ENCODE data around the gene GHR.

GHR gene

GRCh38 chr5:42500003-42500599 lies 76.9 kb downstream of the GHR start:
- Histone ChIP-seq H3K36me3 (ENCODE audit: control insufficient read depth, insufficient read depth, low read length) (no peaks in the 10 kb centered on the region), H3K27me3 (ENCODE audit: control insufficient read depth, insufficient read depth, low read length) (no peaks in the 10 kb centered on the region), H3K4me1 (ENCODE audit: control insufficient read depth, insufficient read depth, low read length) (no peaks in the 10 kb centered on the region), H3K9me3 (ENCODE audit: control insufficient read depth, low read length) (no peaks in the 10 kb centered on the region), H3K4me3 (ENCODE audit: low read length) (no peak overlapping the region), H3K9ac (ENCODE audit: low read length) (no peak overlapping the region)

- Histone ChIP-seq H3K4me1 (ENCODE audit: control insufficient read depth, insufficient read depth, low read length) (no peaks in the 10 kb centered on the region), H3K36me3 (ENCODE audit: control insufficient read depth, insufficient read depth, low read length) (no peaks in the 10 kb centered on the region), H3K27me3 (ENCODE audit: control insufficient read depth, insufficient read depth, low read length) (no peaks in the 10 kb centered on the region), H3K4me3 (ENCODE audit: low read length) (no peak overlapping the region), H3K9ac (ENCODE audit: low read length) (no peak overlapping the region), H3K9me3 (ENCODE audit: control insufficient read depth, low read length) (no peaks in the 10 kb centered on the region)
These were observed 79.6 kb downstream of the GHR start for GRCh38 chr5:42502613-42503470.

GRCh38 chr5:42506662-42507061 lies 83.4 kb downstream of the GHR start:
- Histone ChIP-seq H3K4me1 (ENCODE audit: control insufficient read depth, insufficient read depth, low read length) (no peaks in the 10 kb centered on the region), H3K27me3 (ENCODE audit: control insufficient read depth, insufficient read depth, low read length) (no peaks in the 10 kb centered on the region), H3K4me3 (ENCODE audit: low read length) (no peak overlapping the region), H3K9ac (ENCODE audit: low read length) (no peak overlapping the region), H3K9me3 (ENCODE audit: control insufficient read depth, low read length) (no peaks in the 10 kb centered on the region), H3K36me3 (ENCODE audit: control insufficient read depth, insufficient read depth, low read length) (no peaks in the 10 kb centered on the region)

GRCh38 chr5:42507451-42508097 lies 84.3 kb downstream of the GHR start:
- Histone ChIP-seq H3K27me3 (ENCODE audit: control insufficient read depth, insufficient read depth, low read length) (no peaks in the 10 kb centered on the region), H3K36me3 (ENCODE audit: control insufficient read depth, insufficient read depth, low read length) (no peaks in the 10 kb centered on the region), H3K4me3 (ENCODE audit: low read length) (no peak overlapping the region), H3K9me3 (ENCODE audit: control insufficient read depth, low read length) (no peaks in the 10 kb centered on the region), H3K4me1 (ENCODE audit: control insufficient read depth, insufficient read depth, low read length) (no peaks in the 10 kb centered on the region), H3K9ac (ENCODE audit: low read length) (no peak overlapping the region)

- no peak overlapping the region for H3K4me3 ChIP-seq (ENCODE audit: low read length)
- no peaks in the 10 kb centered on the region for H3K4me1 ChIP-seq (ENCODE audit: control insufficient read depth, insufficient read depth, low read length)
- no peak overlapping the region for H3K9ac ChIP-seq (ENCODE audit: low read length)
- H3K27me3 ChIP-seq (ENCODE audit: control insufficient read depth, insufficient read depth, low read length): no peaks in the 10 kb centered on the region
- H3K36me3 ChIP-seq (ENCODE audit: control insufficient read depth, insufficient read depth, low read length): no peaks in the 10 kb centered on the region
- H3K9me3 ChIP-seq (ENCODE audit: control insufficient read depth, low read length): no peaks in the 10 kb centered on the region
These were observed 90.0 kb downstream of the GHR start for GRCh38 chr5:42513246-42513645.

- Histone ChIP-seq H3K4me1 (ENCODE audit: control insufficient read depth, insufficient read depth, low read length) (no peaks in the 10 kb centered on the region), H3K36me3 (ENCODE audit: control insufficient read depth, insufficient read depth, low read length) (no peaks in the 10 kb centered on the region), H3K9me3 (ENCODE audit: control insufficient read depth, low read length) (no peaks in the 10 kb centered on the region), H3K27me3 (ENCODE audit: control insufficient read depth, insufficient read depth, low read length) (no peaks in the 10 kb centered on the region), H3K9ac (ENCODE audit: low read length) (no peak overlapping the region), H3K4me3 (ENCODE audit: low read length) (no peak overlapping the region)
These were observed 91.5 kb downstream of the GHR start for GRCh38 chr5:42514754-42515153.

- Histone ChIP-seq H3K4me3 (ENCODE audit: low read length) (no peak overlapping the region), H3K4me1 (ENCODE audit: control insufficient read depth, insufficient read depth, low read length) (no peaks in the 10 kb centered on the region), H3K9ac (ENCODE audit: low read length) (no peak overlapping the region), H3K9me3 (ENCODE audit: control insufficient read depth, low read length) (no peaks in the 10 kb centered on the region), H3K36me3 (ENCODE audit: control insufficient read depth, insufficient read depth, low read length) (no peaks in the 10 kb centered on the region), H3K27me3 (ENCODE audit: control insufficient read depth, insufficient read depth, low read length) (no peaks in the 10 kb centered on the region)
These were observed 92.3 kb downstream of the GHR start for GRCh38 chr5:42515504-42515903.

- Histone ChIP-seq H3K9me3 (ENCODE audit: control insufficient read depth, low read length) (no peaks in the 10 kb centered on the region), H3K27me3 (ENCODE audit: control insufficient read depth, insufficient read depth, low read length) (no peaks in the 10 kb centered on the region), H3K4me1 (ENCODE audit: control insufficient read depth, insufficient read depth, low read length) (no peaks in the 10 kb centered on the region), H3K36me3 (ENCODE audit: control insufficient read depth, insufficient read depth, low read length) (no peaks in the 10 kb centered on the region), H3K9ac (ENCODE audit: low read length) (no peak overlapping the region), H3K4me3 (ENCODE audit: low read length) (no peak overlapping the region)
These were observed 93.2 kb downstream of the GHR start for GRCh38 chr5:42516282-42517042.

GRCh38 chr5:42517164-42517563 lies 93.9 kb downstream of the GHR start:
- Histone ChIP-seq H3K9ac (ENCODE audit: low read length) (no peak overlapping the region), H3K9me3 (ENCODE audit: control insufficient read depth, low read length) (no peaks in the 10 kb centered on the region), H3K36me3 (ENCODE audit: control insufficient read depth, insufficient read depth, low read length) (no peaks in the 10 kb centered on the region), H3K4me1 (ENCODE audit: control insufficient read depth, insufficient read depth, low read length) (no peaks in the 10 kb centered on the region), H3K27me3 (ENCODE audit: control insufficient read depth, insufficient read depth, low read length) (no peaks in the 10 kb centered on the region), H3K4me3 (ENCODE audit: low read length) (no peak overlapping the region)

- no peaks in the 10 kb centered on the region for H3K9me3 ChIP-seq (ENCODE audit: control insufficient read depth, low read length)
- H3K4me1 ChIP-seq (ENCODE audit: control insufficient read depth, insufficient read depth, low read length): no peaks in the 10 kb centered on the region
- no peak overlapping the region for H3K4me3 ChIP-seq (ENCODE audit: low read length)
- no peak overlapping the region for H3K9ac ChIP-seq (ENCODE audit: low read length)
- no peaks in the 10 kb centered on the region for H3K27me3 ChIP-seq (ENCODE audit: control insufficient read depth, insufficient read depth, low read length)
- no peaks in the 10 kb centered on the region for H3K36me3 ChIP-seq (ENCODE audit: control insufficient read depth, insufficient read depth, low read length)
These were observed 95.5 kb downstream of the GHR start for GRCh38 chr5:42518595-42519221.

GRCh38 chr5:42520203-42520602 lies 97.0 kb downstream of the GHR start:
- Histone ChIP-seq H3K4me3 (ENCODE audit: low read length) (no peak overlapping the region), H3K36me3 (ENCODE audit: control insufficient read depth, insufficient read depth, low read length) (no peaks in the 10 kb centered on the region), H3K9ac (ENCODE audit: low read length) (no peak overlapping the region), H3K27me3 (ENCODE audit: control insufficient read depth, insufficient read depth, low read length) (no peaks in the 10 kb centered on the region), H3K4me1 (ENCODE audit: control insufficient read depth, insufficient read depth, low read length) (no peaks in the 10 kb centered on the region), H3K9me3 (ENCODE audit: control insufficient read depth, low read length) (no peaks in the 10 kb centered on the region)

Measured in mucosa of stomach (tissue), 1 donor.